A673 (cell line): ENCODE data around the gene LCA5.
A peak's percentile ranks its signal among the peaks of the same experiment; 100 is the strongest.

ENCODE experiments used
- EZH2 ChIP-seq: fragments of 200-600 bp; sonication (generic); IDR thresholded peaks from 2 replicates; pipeline ENCODE4 v1.6.1; 2017; ENCODE audit warnings: borderline replicate concordance, low read depth, mild to moderate bottlenecking, mixed read lengths, antibody characterized with exemption, low read length; ENCODE audit not compliant: poor library complexity, severe bottlenecking
- TF ChIP-seq, protein P1 (sequence below): fragments of 300-800, 200-600 bp; sonication (generic); conservative IDR thresholded peaks from 2 replicates; pipeline ENCODE4 v1.5.1; 2017; ENCODE audit warnings: low read depth, mild to moderate bottlenecking, antibody characterized with exemption, low read length, moderate library complexity, mixed read lengths

DNA sequence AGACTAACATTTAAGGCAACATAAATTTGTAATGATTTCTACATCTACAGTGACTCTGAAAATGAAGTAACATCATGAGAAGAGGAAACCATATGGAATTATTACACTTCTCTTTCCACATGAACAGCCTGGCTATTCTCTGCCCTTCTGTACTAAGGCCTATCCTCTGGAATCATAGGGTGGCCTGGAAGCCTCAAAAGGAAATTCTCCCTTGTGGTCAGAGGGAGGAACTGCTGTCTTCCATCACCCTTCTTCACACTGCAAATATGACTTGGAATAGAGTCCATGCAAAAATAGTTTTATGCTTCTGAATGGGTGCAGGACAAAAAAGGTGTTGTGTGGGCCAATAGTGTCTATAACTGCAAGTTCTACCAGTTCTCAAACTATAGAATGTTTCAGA is 49.3 kb upstream of the LCA5 start:
- TF ChIP-seq, protein P1, sequence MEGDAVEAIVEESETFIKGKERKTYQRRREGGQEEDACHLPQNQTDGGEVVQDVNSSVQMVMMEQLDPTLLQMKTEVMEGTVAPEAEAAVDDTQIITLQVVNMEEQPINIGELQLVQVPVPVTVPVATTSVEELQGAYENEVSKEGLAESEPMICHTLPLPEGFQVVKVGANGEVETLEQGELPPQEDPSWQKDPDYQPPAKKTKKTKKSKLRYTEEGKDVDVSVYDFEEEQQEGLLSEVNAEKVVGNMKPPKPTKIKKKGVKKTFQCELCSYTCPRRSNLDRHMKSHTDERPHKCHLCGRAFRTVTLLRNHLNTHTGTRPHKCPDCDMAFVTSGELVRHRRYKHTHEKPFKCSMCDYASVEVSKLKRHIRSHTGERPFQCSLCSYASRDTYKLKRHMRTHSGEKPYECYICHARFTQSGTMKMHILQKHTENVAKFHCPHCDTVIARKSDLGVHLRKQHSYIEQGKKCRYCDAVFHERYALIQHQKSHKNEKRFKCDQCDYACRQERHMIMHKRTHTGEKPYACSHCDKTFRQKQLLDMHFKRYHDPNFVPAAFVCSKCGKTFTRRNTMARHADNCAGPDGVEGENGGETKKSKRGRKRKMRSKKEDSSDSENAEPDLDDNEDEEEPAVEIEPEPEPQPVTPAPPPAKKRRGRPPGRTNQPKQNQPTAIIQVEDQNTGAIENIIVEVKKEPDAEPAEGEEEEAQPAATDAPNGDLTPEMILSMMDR = peak; percentile 53
- no peak for TF ChIP-seq EZH2
